GM23338 (cell line): ENCODE measurements around the gene SPATA4. TPM values are rescaled to one million over a fixed set of nuclear protein-coding genes. Genes with fewer than 3 reads are reported as not detected.

Experiments used
- ATAC-seq: fragments of 200-7000 bp; cut with Tn5 transposase; 3 replicates; pipeline ENCODE4 v1.9.1; 2020
- DNase-seq: peaks from one replicate; pipeline ENCODE4 v3.0.0-alpha.2; 2015; ENCODE audit warnings: low spot score
- H2AFZ ChIP-seq: fragments of 200-600 bp; sonication (generic); 2 replicates; pipeline ENCODE4 v1.8.0; 2016; ENCODE audit warnings: antibody characterized with exemption, mild to moderate bottlenecking, moderate library complexity
- H3F3A ChIP-seq: fragments of 200-600 bp; sonication (generic); replicated peaks from 2 replicates; pipeline ENCODE4 v1.8.0; 2017; ENCODE audit warnings: antibody characterized with exemption, mixed run types, low read depth
- H3K27ac ChIP-seq: fragments of 200-600 bp; sonication (generic); 2 replicates; pipeline ENCODE4 v1.6.1; 2016; ENCODE audit warnings: low read depth
- H3K27me3 ChIP-seq: fragments of 200-600 bp; sonication (generic); 2 replicates; pipeline ENCODE4 v1.8.0; 2016; ENCODE audit warnings: mild to moderate bottlenecking, mixed run types, moderate library complexity; ENCODE audit not compliant: insufficient read depth
- H3K36me3 ChIP-seq: fragments of 200-600 bp; sonication (generic); 2 replicates; pipeline ENCODE4 v1.8.0; 2016; ENCODE audit warnings: mild to moderate bottlenecking; ENCODE audit not compliant: insufficient read depth
- H3K4me1 ChIP-seq: fragments of 200-600 bp; sonication (generic); 2 replicates; pipeline ENCODE4 v1.8.0; 2016; ENCODE audit warnings: mild to moderate bottlenecking, moderate library complexity; ENCODE audit not compliant: insufficient read depth
- H3K4me2 ChIP-seq: fragments of 200-600 bp; sonication (generic); 2 replicates; pipeline ENCODE4 v1.7.1; 2017; ENCODE audit warnings: mixed run types
- H3K4me3 ChIP-seq: fragments of 200-600 bp; sonication (generic); 2 replicates; pipeline ENCODE4 v1.6.1; 2016; ENCODE audit warnings: mixed run types
- H3K79me2 ChIP-seq: fragments of 200-600 bp; sonication (generic); replicated peaks from 2 replicates; pipeline ENCODE4 v1.8.0; 2017; ENCODE audit warnings: mild to moderate bottlenecking; ENCODE audit not compliant: insufficient read depth
- H3K9me2 ChIP-seq: fragments of 200-600 bp; sonication (generic); 2 replicates; pipeline ENCODE4 v1.8.0; 2017; ENCODE audit not compliant: insufficient read depth
- H4K20me1 ChIP-seq: fragments of 200-600 bp; sonication (generic); replicated peaks from 2 replicates; pipeline ENCODE4 v1.8.0; 2017; ENCODE audit warnings: mild to moderate bottlenecking; ENCODE audit not compliant: insufficient read depth
- H3K27ac Mint-ChIP-seq: 2 replicates; pipeline ENCODE4 v1.8.0; 2020; ENCODE audit warnings: inconsistent platforms, mild to moderate bottlenecking, moderate library complexity, mixed read lengths
- H3K27me3 Mint-ChIP-seq: 3 replicates; pipeline ENCODE4 v1.8.0; 2022; ENCODE audit warnings: low read depth, mild to moderate bottlenecking, moderate library complexity, mixed read lengths, inconsistent platforms; ENCODE audit not compliant: insufficient read depth, poor library complexity
- H3K36me3 Mint-ChIP-seq: 3 replicates; pipeline ENCODE4 v1.8.0; 2021; ENCODE audit warnings: low read depth, mild to moderate bottlenecking, inconsistent platforms, moderate library complexity, mixed read lengths
- H3K4me1 Mint-ChIP-seq: 3 replicates; pipeline ENCODE4 v1.8.0; 2020; ENCODE audit warnings: mild to moderate bottlenecking, inconsistent platforms, mixed read lengths
- H3K4me3 Mint-ChIP-seq: 3 replicates; pipeline ENCODE4 v1.8.0; 2021; ENCODE audit warnings: moderate library complexity, mild to moderate bottlenecking, inconsistent platforms, mixed read lengths
- H3K9me3 Mint-ChIP-seq: 3 replicates; pipeline ENCODE4 v1.8.0; 2020; ENCODE audit warnings: moderate library complexity, mild to moderate bottlenecking, inconsistent platforms, mixed read lengths
- CREB1 ChIP-seq: fragments of 250-450 bp; sonication (Bioruptor Pico); IDR thresholded peaks from 2 replicates; pipeline ENCODE4 v1.5.0; 2020; ENCODE audit warnings: low read depth, mild to moderate bottlenecking, moderate library complexity
- ETS1 ChIP-seq: IDR thresholded peaks from 2 replicates; pipeline ENCODE4 v1.6.1; 2016; ENCODE audit warnings: antibody characterized with exemption
- EZH2 ChIP-seq: fragments of 200-600 bp; sonication (generic); IDR thresholded peaks from one replicate; pipeline ENCODE4 v1.8.0; 2017; ENCODE audit warnings: antibody characterized with exemption, mild to moderate bottlenecking, low read depth; ENCODE audit not compliant: unreplicated experiment
- JUNB ChIP-seq: IDR thresholded peaks from one replicate; pipeline ENCODE4 v1.6.1; 2016; ENCODE audit warnings: antibody characterized with exemption; ENCODE audit not compliant: unreplicated experiment
- REST ChIP-seq: IDR thresholded peaks from one replicate; pipeline ENCODE4 v1.6.1; 2018; ENCODE audit warnings: antibody characterized with exemption; ENCODE audit not compliant: unreplicated experiment
- ZNF331 ChIP-seq: fragments of 250-450 bp; sonication (Bioruptor Pico); IDR thresholded peaks from 2 replicates; pipeline ENCODE4 v1.5.0; 2020; ENCODE audit warnings: low read depth, mild to moderate bottlenecking, moderate library complexity
- polyA plus RNA-seq: library from polyadenylated mRNA; unstranded; fragments of >200 nt; fragmentation: Nextera tagmentation; extraction: Ambion mirVana; gene quantifications from 2 replicates; pipeline ENCODE4 v1.2.1, GENCODE V29; 2016
- total RNA-seq: library from RNA; depleted of rRNA; stranded (reverse); fragments of >200 nt; shearing (Covaris generic); gene quantifications from 2 replicates; pipeline ENCODE4 v1.2.3, GENCODE V29; 2014
- TF ChIP-seq, protein P1 (sequence below): fragments of 250-450 bp; sonication (Bioruptor Pico); IDR thresholded peaks from 2 replicates; pipeline ENCODE4 v1.5.0; 2020; ENCODE audit warnings: mild to moderate bottlenecking, moderate library complexity
- TF ChIP-seq, protein P2 (sequence below), 2 experiments: fragments of 200-600 bp in 1 of 2; sonication (generic) in 1 of 2; conservative IDR thresholded peaks; 2 replicates each; pipeline versions ENCODE4 v1.5.1 to v1.6.1; 2016 to 2017; ENCODE audit warnings: antibody characterized with exemption in 2 of 2, low read depth in 2 of 2, mild to moderate bottlenecking in 2 of 2, moderate library complexity in 1 of 2

Gene SPATA4
- total and polyA plus RNA-seq, 2 experiments from 2014 or later: not detected

- no peak for ATAC-seq
- no peaks in the 10 kb centered on the region for H3K36me3 Mint-ChIP-seq
Observed at GRCh38 chr4:176137631-176138030, 57.8 kb downstream of the SPATA4 start.

More at GRCh38 chr4:176137631-176138030, 57.8 kb downstream of the SPATA4 start:
- no peak overlapping the region for H3K27ac ChIP-seq
- H3K4me1 ChIP-seq: peaks cover 3% of the 10 kb centered on the region; the same call in 1 of the 2 replicates
- no peak for DNase-seq
- no peak overlapping the region for H3K4me3 Mint-ChIP-seq
- H3K27me3 ChIP-seq: no peaks in the 10 kb centered on the region
- no peak overlapping the region for H3K4me3 ChIP-seq
- no peaks in the 10 kb centered on the region for H3F3A ChIP-seq
- no peaks in the 10 kb centered on the region for H3K9me2 ChIP-seq
- no peaks in the 10 kb centered on the region for H3K27me3 Mint-ChIP-seq
- H2AFZ ChIP-seq: no peak overlapping the region
- TF ChIP-seq JUNB (no peak), EZH2 (no peak), CREB1 (CRISPR knock-in tag) (no peak), REST (no peak), ZNF331 (CRISPR knock-in tag) (no peak), ETS1 (no peak)
- TF ChIP-seq, protein P1, sequence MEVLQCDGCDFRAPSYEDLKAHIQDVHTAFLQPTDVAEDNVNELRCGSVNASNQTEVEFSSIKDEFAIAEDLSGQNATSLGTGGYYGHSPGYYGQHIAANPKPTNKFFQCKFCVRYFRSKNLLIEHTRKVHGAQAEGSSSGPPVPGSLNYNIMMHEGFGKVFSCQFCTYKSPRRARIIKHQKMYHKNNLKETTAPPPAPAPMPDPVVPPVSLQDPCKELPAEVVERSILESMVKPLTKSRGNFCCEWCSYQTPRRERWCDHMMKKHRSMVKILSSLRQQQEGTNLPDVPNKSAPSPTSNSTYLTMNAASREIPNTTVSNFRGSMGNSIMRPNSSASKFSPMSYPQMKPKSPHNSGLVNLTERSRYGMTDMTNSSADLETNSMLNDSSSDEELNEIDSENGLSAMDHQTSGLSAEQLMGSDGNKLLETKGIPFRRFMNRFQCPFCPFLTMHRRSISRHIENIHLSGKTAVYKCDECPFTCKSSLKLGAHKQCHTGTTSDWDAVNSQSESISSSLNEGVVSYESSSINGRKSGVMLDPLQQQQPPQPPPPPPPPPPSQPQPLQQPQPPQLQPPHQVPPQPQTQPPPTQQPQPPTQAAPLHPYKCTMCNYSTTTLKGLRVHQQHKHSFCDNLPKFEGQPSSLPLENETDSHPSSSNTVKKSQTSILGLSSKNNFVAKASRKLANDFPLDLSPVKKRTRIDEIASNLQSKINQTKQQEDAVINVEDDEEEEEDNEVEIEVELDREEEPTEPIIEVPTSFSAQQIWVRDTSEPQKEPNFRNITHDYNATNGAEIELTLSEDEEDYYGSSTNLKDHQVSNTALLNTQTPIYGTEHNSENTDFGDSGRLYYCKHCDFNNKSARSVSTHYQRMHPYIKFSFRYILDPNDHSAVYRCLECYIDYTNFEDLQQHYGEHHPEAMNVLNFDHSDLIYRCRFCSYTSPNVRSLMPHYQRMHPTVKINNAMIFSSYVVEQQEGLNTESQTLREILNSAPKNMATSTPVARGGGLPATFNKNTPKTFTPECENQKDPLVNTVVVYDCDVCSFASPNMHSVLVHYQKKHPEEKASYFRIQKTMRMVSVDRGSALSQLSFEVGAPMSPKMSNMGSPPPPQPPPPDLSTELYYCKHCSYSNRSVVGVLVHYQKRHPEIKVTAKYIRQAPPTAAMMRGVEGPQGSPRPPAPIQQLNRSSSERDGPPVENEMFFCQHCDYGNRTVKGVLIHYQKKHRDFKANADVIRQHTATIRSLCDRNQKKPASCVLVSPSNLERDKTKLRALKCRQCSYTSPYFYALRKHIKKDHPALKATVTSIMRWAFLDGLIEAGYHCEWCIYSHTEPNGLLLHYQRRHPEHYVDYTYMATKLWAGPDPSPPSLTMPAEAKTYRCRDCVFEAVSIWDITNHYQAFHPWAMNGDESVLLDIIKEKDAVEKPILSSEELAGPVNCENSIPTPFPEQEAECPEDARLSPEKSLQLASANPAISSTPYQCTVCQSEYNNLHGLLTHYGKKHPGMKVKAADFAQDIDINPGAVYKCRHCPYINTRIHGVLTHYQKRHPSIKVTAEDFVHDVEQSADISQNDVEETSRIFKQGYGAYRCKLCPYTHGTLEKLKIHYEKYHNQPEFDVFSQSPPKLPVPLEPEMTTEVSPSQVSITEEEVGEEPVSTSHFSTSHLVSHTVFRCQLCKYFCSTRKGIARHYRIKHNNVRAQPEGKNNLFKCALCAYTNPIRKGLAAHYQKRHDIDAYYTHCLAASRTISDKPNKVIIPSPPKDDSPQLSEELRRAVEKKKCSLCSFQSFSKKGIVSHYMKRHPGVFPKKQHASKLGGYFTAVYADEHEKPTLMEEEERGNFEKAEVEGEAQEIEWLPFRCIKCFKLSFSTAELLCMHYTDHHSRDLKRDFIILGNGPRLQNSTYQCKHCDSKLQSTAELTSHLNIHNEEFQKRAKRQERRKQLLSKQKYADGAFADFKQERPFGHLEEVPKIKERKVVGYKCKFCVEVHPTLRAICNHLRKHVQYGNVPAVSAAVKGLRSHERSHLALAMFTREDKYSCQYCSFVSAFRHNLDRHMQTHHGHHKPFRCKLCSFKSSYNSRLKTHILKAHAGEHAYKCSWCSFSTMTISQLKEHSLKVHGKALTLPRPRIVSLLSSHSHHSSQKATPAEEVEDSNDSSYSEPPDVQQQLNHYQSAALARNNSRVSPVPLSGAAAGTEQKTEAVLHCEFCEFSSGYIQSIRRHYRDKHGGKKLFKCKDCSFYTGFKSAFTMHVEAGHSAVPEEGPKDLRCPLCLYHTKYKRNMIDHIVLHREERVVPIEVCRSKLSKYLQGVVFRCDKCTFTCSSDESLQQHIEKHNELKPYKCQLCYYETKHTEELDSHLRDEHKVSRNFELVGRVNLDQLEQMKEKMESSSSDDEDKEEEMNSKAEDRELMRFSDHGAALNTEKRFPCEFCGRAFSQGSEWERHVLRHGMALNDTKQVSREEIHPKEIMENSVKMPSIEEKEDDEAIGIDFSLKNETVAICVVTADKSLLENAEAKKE (CRISPR knock-in tag): no peak
- TF ChIP-seq, protein P2, sequence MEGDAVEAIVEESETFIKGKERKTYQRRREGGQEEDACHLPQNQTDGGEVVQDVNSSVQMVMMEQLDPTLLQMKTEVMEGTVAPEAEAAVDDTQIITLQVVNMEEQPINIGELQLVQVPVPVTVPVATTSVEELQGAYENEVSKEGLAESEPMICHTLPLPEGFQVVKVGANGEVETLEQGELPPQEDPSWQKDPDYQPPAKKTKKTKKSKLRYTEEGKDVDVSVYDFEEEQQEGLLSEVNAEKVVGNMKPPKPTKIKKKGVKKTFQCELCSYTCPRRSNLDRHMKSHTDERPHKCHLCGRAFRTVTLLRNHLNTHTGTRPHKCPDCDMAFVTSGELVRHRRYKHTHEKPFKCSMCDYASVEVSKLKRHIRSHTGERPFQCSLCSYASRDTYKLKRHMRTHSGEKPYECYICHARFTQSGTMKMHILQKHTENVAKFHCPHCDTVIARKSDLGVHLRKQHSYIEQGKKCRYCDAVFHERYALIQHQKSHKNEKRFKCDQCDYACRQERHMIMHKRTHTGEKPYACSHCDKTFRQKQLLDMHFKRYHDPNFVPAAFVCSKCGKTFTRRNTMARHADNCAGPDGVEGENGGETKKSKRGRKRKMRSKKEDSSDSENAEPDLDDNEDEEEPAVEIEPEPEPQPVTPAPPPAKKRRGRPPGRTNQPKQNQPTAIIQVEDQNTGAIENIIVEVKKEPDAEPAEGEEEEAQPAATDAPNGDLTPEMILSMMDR (conservative IDR thresholded peaks at IDR 0.05; ENCODE audit: low read depth in 2 of 2): no peak
- peak overlapping the region; percentile 30; the same call in 1 of the 2 replicates for H3K27ac Mint-ChIP-seq
- no peaks in the 10 kb centered on the region for H3K4me1 Mint-ChIP-seq
- no peaks in the 10 kb centered on the region for H4K20me1 ChIP-seq
- H3K36me3 ChIP-seq: no peaks in the 10 kb centered on the region
- H3K4me2 ChIP-seq: no peak overlapping the region
- H3K9me3 Mint-ChIP-seq: no peaks in the 10 kb centered on the region
- H3K79me2 ChIP-seq: no peaks in the 10 kb centered on the region
